IPS-18c (cell line): Measurements from ENCODE around the gene FBXW4.

Experiments used
- H3K4me3 ChIP-seq: 2 replicates; pipeline ENCODE4 v1.7.0; 2013; ENCODE audit warnings: low read depth, mild to moderate bottlenecking, low read length, moderate library complexity; ENCODE audit not compliant: insufficient read depth
- H3K9me3 ChIP-seq: one replicate; pipeline ENCODE4 v1.6.1; 2013; ENCODE audit warnings: mild to moderate bottlenecking, low read length, moderate library complexity; ENCODE audit not compliant: control insufficient read depth, insufficient read depth

FBXW4 gene

GRCh38 chr10:101672536-101672935 is 22.4 kb downstream of the FBXW4 start:
- Histone ChIP-seq H3K4me3 (no peak overlapping the region), H3K9me3 (no peaks in the 10 kb centered on the region)

- Histone ChIP-seq H3K4me3 (no peak overlapping the region), H3K9me3 (no peaks in the 10 kb centered on the region)
Observed at GRCh38 chr10:101671453-101671852, 23.5 kb downstream of the FBXW4 start.

- H3K9me3 ChIP-seq: no peaks in the 10 kb centered on the region
Observed at GRCh38 chr10:101670635-101671034, 24.3 kb downstream of the FBXW4 start.

GRCh38 chr10:101669181-101669580 is 25.8 kb downstream of the FBXW4 start:
- no peak overlapping the region for H3K4me3 ChIP-seq

More at GRCh38 chr10:101670635-101671034, 24.3 kb downstream of the FBXW4 start:
- H3K4me3 ChIP-seq: no peak overlapping the region

GRCh38 chr10:101668566-101668965 is 26.4 kb downstream of the FBXW4 start:
- no peaks in the 10 kb centered on the region for H3K9me3 ChIP-seq
- H3K4me3 ChIP-seq: no peak overlapping the region

More at GRCh38 chr10:101669181-101669580, 25.8 kb downstream of the FBXW4 start:
- no peaks in the 10 kb centered on the region for H3K9me3 ChIP-seq

- Histone ChIP-seq H3K4me3 (no peak overlapping the region), H3K9me3 (no peaks in the 10 kb centered on the region)
Observed at GRCh38 chr10:101666083-101666482, 28.9 kb downstream of the FBXW4 start.

- Histone ChIP-seq H3K9me3 (no peaks in the 10 kb centered on the region), H3K4me3 (no peak overlapping the region)
Observed at GRCh38 chr10:101663097-101663496, 31.9 kb downstream of the FBXW4 start.

GRCh38 chr10:101660256-101660655 is 34.7 kb downstream of the FBXW4 start:
- no peaks in the 10 kb centered on the region for H3K9me3 ChIP-seq
- no peak overlapping the region for H3K4me3 ChIP-seq

DNA sequence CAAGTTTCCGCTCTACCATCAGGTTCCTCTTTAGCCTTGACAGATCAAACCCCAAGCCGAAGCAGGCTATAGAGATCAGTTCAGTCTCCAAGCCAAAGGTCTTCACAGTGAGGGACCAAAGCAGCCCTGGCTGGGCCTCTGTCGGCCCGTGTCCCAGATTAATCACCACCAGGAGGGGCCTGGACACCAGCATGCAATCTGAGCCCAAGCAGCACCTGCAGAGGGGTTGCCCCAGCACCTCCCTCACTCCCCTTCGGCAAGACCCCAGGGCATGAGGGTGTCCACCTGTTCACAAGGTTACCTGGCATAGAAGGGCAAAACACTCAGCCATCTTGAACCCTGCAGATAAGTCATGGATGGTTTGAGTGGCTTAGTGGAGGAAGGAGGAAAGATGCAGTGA is 36.0 kb downstream of the FBXW4 start:
- no peak overlapping the region for H3K4me3 ChIP-seq
- no peaks in the 10 kb centered on the region for H3K9me3 ChIP-seq

DNA sequence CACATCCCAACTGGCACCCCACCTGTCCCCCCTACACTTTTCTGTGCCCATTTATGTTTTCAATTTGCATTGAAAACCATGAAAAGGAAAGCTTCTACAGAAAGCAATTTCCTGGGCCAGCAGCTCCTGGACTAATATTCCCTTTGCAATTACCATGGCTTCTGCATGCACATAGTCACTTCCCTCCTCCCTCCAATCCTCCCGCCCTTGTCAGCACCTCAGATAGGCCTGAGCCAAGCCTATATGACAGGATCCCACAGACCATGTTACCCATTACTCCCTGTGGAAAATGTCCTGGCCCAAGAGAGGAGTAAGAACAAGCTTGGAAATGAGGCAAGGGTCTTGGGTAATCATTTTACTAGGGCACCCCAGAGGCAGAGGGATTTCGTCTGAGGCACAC is 38.1 kb downstream of the FBXW4 start:
- H3K4me3 ChIP-seq: no peak overlapping the region
- no peaks in the 10 kb centered on the region for H3K9me3 ChIP-seq

DNA sequence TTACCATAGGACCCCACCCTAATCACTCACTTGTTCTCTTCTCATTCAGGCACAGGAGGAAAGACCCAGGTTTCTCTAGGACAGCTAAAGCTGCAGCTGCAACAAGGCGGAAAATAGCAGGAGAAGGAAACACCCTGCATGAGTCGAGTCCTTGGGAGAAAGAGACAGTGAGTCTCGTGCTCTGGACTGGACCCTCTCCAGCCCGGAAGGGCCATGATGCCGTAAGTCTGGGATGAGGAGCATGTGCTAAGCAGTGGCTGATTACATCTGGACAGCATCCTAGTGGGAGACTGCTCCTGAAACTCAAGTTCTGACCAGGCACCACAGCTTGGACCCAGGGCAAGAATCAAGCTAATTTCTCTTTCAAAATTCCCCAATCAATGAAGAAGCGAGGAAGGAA is 39.4 kb downstream of the FBXW4 start:
- no peak overlapping the region for H3K4me3 ChIP-seq
- H3K9me3 ChIP-seq: no peaks in the 10 kb centered on the region

GRCh38 chr10:101653536-101653935 is 41.4 kb downstream of the FBXW4 start:
- no peak overlapping the region for H3K4me3 ChIP-seq
- no peaks in the 10 kb centered on the region for H3K9me3 ChIP-seq

DNA sequence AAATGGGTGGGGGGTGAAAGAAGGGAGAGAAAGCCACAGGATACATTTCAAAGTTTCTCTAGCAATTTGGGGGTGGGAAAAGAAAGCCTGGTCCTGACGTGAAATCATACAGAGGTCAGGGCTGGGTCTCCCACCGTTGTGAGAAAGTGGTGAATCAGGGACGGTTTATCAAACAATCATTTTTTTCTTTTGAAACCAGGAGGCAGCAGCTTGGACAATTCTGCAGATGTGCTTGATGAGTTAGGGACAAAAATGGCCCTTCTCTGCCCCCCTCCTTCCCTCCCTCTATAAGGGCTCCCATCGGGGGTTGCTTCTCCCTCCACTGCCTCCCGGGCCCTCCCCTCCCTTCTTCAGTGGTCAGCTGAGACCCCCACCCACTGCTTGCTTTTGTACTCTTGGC is 43.6 kb downstream of the FBXW4 start:
- no peak overlapping the region for H3K4me3 ChIP-seq
- no peaks in the 10 kb centered on the region for H3K9me3 ChIP-seq

GRCh38 chr10:101650863-101651262 is 44.1 kb downstream of the FBXW4 start:
- H3K9me3 ChIP-seq: no peaks in the 10 kb centered on the region
- no peak overlapping the region for H3K4me3 ChIP-seq

DNA sequence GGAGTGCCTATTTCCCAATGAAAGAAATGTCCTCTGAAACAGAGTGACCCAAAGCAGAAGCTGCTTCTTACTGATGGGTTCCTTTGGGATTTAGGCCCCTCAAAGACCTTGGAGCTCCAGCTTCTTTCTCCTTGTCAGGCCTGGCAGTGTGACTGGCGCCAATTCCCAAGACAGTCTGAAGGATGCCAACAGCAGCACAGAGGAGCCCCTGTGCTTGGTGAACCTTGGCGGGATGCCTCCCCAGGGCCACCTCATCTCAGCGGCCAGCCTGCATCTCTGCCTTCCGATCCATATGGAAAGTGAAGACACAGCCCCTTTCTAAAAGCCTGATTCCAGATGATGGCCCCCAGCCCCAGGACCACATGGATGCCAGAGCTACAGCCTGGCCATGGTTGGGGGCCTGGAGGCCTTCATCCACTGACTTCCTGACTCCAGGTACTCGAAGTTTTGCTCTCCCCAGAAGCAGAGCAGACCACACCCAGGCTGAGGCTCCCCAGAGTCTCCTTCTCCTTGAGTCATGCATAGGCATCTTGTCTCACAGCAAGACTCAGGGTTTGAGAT is 45.4 kb downstream of the FBXW4 start:
- Histone ChIP-seq H3K9me3 (no peaks in the 10 kb centered on the region), H3K4me3 (no peak overlapping the region)

DNA sequence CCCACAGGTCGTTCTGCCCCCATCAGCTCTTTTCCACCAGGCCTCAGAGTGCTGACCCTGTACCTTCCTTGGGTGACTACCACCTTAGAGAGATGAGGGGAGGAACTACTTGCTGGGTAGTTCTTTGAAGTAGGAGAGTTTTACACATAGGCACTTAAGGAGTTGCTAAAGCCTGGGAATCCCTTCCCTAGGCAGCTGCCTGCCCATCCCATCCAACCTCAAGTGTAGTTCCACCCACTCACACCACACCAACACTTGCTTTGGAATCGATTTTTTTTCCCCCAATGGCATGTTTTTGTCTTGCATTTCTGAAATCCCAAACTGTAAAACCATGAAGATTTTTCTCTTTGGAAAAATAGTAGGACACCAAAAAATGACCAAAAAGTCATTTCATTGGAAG is 47.7 kb downstream of the FBXW4 start:
- H3K4me3 ChIP-seq: no peak overlapping the region
- no peaks in the 10 kb centered on the region for H3K9me3 ChIP-seq

- Histone ChIP-seq H3K9me3 (no peaks in the 10 kb centered on the region), H3K4me3 (no peak overlapping the region)
Observed at GRCh38 chr10:101646364-101646763, 48.6 kb downstream of the FBXW4 start.

GRCh38 chr10:101645659-101646058 is 49.3 kb downstream of the FBXW4 start:
- Histone ChIP-seq H3K4me3 (no peak overlapping the region), H3K9me3 (no peaks in the 10 kb centered on the region)

DNA sequence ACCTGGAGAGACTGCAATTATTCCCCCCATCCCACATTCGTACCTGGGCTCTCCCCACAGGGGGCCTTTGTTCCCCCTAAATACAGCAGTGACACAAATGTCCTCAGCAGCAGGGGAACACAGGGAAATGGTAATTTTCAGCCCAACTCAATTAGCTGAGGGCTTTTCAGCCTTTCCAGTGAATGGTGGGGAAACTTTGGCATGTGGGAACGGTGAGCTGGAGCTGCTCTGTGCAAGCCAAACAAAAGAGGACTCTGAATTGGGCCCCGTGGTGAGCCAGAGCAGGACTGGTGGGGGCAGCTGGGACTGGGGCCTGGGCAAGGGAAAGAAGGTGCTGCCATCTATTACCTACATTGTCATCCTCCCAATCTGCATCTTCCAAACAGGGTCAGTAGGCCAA is 51.0 kb downstream of the FBXW4 start:
- H3K9me3 ChIP-seq: no peaks in the 10 kb centered on the region
- H3K4me3 ChIP-seq: no peak overlapping the region
